ENCODE measurements around the gene DLX2.
A peak's percentile ranks its signal among the peaks of the same experiment; 100 is the strongest.
"Not testable (repeated sequence)": the region's sequence is repeated elsewhere in the genome, so short reads cannot be mapped to it uniquely, and the experiment has no call there.

The DLX2 gene

GRCh38 chr2:172102391-172103359 is at the start of gene DLX2:
DLX2 (minus strand) TSS chr2:172102900; CDS start chr2:172102538, 362 bp downstream.
- peak; percentile 86 for DNase-seq

GRCh38 chr2:172147944-172148650 is 45.4 kb upstream of the DLX2 start:
- DNase-seq, result no peak

- no peak for DNase-seq
These were observed 41.1 kb upstream of the DLX2 start for GRCh38 chr2:172143817-172144216.

GRCh38 chr2:172138727-172139126 is 36.0 kb upstream of the DLX2 start:
- not testable (repeated sequence) for DNase-seq

GRCh38 chr2:172137943-172138342 is 35.2 kb upstream of the DLX2 start:
- no peak for DNase-seq

GRCh38 chr2:172137109-172137508 is 34.4 kb upstream of the DLX2 start:
- DNase-seq, result no peak

- no peak for DNase-seq
These were observed 32.7 kb upstream of the DLX2 start for GRCh38 chr2:172135446-172135845.

GRCh38 chr2:172134270-172134669 is 31.6 kb upstream of the DLX2 start:
- no peak for DNase-seq

- no peak for DNase-seq
These were observed 29.2 kb upstream of the DLX2 start for GRCh38 chr2:172131713-172132555.

GRCh38 chr2:172129404-172129803 is 26.7 kb upstream of the DLX2 start:
- no peak for DNase-seq

- no peak for DNase-seq
These were observed 25.8 kb upstream of the DLX2 start for GRCh38 chr2:172128484-172128883.

GRCh38 chr2:172120118-172120517 is 17.4 kb upstream of the DLX2 start:
- DNase-seq, result no peak

- no peak for DNase-seq
These were observed 16.4 kb upstream of the DLX2 start for GRCh38 chr2:172119089-172119488.

GRCh38 chr2:172116107-172116506 is 13.4 kb upstream of the DLX2 start:
- DNase-seq, result no peak

- no peak for DNase-seq
These were observed 11.9 kb upstream of the DLX2 start for GRCh38 chr2:172114579-172114978.

- not testable (repeated sequence) for DNase-seq
These were observed 11.5 kb upstream of the DLX2 start for GRCh38 chr2:172114176-172114575.

GRCh38 chr2:172113617-172114016 is 10.9 kb upstream of the DLX2 start:
- no peak for DNase-seq

GRCh38 chr2:172109988-172110811 is 7.5 kb upstream of the DLX2 start:
- no peak for DNase-seq

GRCh38 chr2:172109256-172109987 is 6.7 kb upstream of the DLX2 start:
- no peak for DNase-seq

- DNase-seq, result no peak
These were observed 5.9 kb upstream of the DLX2 start for GRCh38 chr2:172108587-172108930.
